Fibroblast of mammary gland (primary cell): ENCODE measurements around the gene VPS37D.
A peak's percentile ranks its signal among the peaks of the same experiment; 100 is the strongest.

Experiments used
- DNase-seq: peaks from one replicate; pipeline ENCODE4 v3.0.0-alpha.2; 2010; ENCODE audit warnings: low read depth
- H3K4me3 ChIP-seq: 2 replicates; pipeline ENCODE4 v1.5.1; 2011; ENCODE audit warnings: low read depth, mild to moderate bottlenecking, low read length, moderate library complexity; ENCODE audit not compliant: control insufficient read depth
- TF ChIP-seq, protein P1 (sequence below): conservative IDR thresholded peaks from 2 replicates; pipeline ENCODE4 v1.5.1; 2011; ENCODE audit warnings: low read depth, low read length, inconsistent platforms; ENCODE audit not compliant: control insufficient read depth, insufficient read depth

The VPS37D gene

DNA sequence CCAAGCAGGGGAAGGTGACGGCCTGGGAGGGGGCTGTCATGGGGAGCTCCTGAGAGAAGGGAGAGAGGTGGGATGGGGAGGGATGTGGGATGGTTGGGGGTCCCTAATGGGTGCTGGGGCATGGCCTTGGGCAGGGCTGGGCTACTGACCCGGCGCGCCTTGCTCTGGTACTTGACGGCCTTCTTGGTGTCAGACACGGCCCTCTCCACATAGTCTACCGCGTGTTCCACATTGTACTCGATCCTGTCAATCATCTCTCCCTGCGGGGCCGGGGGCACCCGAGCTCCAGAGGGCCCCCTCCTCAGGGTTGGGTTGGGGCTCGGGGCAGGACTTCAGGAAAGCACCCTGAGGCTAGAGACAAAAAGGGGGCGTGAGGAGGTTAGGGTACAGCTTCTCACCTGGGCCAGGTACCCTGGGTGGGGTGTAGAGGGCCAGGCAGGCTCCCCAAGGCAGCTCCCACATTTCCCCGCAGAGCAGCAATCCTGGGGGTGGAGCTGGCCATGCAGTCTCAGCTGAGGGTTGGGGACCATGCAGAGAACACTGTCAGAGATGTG lies 33.0 kb downstream of the VPS37D start:
- no peak overlapping the region for H3K4me3 ChIP-seq
- TF ChIP-seq, protein P1, sequence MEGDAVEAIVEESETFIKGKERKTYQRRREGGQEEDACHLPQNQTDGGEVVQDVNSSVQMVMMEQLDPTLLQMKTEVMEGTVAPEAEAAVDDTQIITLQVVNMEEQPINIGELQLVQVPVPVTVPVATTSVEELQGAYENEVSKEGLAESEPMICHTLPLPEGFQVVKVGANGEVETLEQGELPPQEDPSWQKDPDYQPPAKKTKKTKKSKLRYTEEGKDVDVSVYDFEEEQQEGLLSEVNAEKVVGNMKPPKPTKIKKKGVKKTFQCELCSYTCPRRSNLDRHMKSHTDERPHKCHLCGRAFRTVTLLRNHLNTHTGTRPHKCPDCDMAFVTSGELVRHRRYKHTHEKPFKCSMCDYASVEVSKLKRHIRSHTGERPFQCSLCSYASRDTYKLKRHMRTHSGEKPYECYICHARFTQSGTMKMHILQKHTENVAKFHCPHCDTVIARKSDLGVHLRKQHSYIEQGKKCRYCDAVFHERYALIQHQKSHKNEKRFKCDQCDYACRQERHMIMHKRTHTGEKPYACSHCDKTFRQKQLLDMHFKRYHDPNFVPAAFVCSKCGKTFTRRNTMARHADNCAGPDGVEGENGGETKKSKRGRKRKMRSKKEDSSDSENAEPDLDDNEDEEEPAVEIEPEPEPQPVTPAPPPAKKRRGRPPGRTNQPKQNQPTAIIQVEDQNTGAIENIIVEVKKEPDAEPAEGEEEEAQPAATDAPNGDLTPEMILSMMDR = no peak
- no peak for DNase-seq

DNA sequence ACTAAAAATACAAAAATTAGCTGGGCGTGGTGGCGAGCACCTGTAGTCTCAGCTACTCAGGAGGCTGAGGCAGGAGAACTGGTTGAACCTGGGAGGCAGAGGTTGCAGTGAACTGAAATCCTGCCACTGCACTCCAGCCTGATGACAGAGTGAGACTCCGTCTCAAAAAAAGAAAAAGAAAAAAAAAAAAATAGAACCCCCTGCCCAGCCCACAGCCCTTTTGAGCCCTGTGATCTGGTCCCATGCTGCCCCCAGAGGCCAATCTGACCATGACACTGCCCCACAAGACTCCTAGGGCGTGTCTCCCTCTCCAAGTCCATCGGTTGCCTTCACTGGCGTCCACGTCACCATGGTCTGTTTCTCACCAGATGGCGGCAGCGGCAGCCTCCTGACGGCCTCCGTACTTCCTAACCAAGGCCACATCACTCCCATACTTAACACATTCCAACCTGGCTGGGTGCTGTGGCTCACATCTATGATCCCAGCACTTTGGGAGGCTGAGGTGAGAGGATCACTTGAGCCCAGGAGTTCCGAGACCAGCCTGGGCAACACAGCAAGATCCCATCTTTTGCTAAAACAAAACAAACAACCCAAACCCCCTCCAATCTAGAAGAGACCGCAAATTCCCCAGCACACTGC lies 33.8 kb downstream of the VPS37D start:
- H3K4me3 ChIP-seq = no peak overlapping the region
- TF ChIP-seq, protein P1 = peak; percentile 54
- peak; percentile 71 for DNase-seq

DNA sequence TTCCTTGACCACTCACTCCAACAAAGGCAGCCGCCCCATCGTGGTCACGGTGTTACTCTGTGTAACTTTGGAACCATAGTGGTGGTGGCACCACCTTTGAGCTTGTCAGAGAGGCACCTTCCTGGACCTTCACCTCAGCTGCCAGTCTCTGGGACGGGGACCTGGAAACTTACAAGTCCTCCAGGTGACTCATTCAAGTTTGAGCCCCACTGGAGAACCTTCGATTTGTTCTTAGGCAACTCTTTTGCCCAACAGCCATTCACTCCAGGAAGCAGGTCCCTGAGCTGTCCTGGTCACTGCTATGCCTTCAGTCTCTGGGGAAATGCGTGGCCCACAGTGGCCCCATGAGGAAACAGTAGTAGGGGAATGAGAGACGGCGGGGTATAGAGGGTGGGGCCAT lies 34.6 kb downstream of the VPS37D start:
- TF ChIP-seq, protein P1 = no peak
- H3K4me3 ChIP-seq = no peak overlapping the region
- DNase-seq = no peak

DNA sequence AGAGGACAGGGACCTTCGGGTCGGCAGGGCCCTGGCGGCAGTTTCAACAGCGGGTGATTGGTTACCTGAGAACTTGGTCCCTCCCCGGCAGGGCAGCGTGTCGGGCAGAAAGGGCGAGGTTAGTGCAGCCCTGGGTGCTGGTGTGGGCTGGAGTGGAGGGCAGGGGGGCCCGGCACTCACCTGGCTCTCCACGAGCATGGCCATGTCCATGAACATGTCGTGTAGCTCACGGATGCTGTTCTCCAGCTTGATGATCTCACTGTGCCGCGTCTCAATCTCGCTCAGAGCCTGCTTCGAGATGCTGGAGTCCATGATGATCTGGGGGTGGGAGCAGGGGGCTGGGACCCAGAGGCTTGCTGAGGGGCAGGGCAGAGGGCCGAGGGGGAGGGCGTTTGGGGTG lies 35.0 kb downstream of the VPS37D start:
- DNase-seq = no peak
- TF ChIP-seq, protein P1 = no peak
- H3K4me3 ChIP-seq = no peak overlapping the region

DNA sequence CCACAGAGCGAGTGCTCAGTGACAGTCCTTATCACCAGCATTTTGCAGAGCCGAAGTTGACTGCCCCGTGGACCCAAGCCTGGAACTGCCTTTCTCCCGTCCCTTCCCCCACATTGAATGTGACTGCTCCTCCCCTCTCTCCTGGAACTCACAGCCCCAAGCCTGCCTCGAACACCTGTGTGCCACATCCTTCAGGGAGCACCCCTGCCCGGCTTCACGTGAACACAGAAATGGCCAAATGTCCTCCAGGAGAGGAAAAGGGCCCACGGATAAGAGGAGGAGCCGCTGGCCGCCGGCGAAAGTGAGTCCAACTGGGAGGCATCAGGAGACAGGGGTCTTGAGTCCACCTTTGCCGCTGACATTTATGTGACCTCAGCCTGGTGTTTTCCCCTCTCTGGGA lies 35.6 kb downstream of the VPS37D start:
- TF ChIP-seq, protein P1 = no peak
- H3K4me3 ChIP-seq = no peak overlapping the region
- DNase-seq = no peak

DNA sequence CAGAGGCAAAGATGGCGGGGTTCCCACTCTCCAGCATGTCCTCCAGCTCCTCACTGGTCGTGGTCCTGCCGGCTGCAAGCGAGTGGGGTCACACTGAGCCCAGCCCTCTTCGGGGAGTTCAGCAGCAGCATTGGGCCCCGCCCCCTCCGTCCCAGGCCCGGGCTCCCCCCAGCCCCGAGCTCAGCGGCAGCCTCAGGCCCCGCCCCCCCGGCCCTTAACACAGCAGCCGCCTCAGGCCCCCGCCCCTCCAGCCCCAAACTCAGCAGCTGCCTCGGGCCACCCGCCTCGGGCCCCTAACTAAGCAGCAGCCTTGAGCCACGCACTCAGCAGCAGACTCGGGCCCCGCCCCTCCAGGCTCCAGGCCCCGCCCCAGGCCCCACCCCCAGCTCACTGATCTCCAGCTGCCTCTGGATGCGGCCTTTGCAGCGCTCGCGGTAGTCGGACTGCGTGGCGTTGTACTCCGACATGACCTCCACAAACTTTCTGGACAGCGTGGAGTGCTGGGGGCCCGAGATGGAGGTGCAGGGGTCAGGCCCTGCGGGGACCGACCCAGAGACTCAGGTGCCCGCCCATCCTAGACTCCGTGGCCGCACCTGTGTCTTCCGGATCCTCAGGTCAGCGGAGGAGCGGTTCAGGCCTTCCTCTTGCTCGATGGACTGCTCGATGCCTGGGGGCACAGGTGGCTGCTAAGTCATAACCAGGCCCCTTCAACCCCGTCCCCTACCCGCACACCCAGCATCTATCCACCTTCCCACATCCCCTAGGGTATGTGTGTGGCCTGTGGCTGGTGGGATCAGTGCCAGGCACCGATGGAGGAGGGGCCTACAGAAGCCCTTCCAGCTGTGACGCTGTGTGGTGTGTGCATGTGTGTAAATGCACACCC lies 36.4 kb downstream of the VPS37D start:
- DNase-seq = peak; percentile 39
- no peak overlapping the region for H3K4me3 ChIP-seq
- TF ChIP-seq, protein P1 = no peak
